ENCODE results near the gene UCP2.
A peak's percentile ranks its signal among the peaks of the same experiment; 100 is the strongest.

The UCP2 gene

GRCh38 chr11:74015919-74016684 lies 33.5 kb upstream of the UCP2 start:
- H3K27me3 Mint-ChIP-seq = no peaks in the 10 kb centered on the region
- DNase-seq (no peak), ATAC-seq (replicated peaks) (no peak)
- H3K4me1 Mint-ChIP-seq (ENCODE audit: low read depth in 2 of 2) = peaks cover 23 to 24% of the 10 kb centered on the region in 2 donors
- H3K27ac Mint-ChIP-seq = peak overlapping the region; percentile 33 to 80
- H3K9me3 Mint-ChIP-seq = no peaks in the 10 kb centered on the region
- no peak overlapping the region for H3K4me3 Mint-ChIP-seq
- peaks cover 4% of the 10 kb centered on the region for H3K36me3 Mint-ChIP-seq (ENCODE audit: insufficient read depth)

- peaks cover 4% of the 10 kb centered on the region for H3K36me3 Mint-ChIP-seq (ENCODE audit: insufficient read depth)
- no peaks in the 10 kb centered on the region for H3K9me3 Mint-ChIP-seq
- no peak overlapping the region for H3K4me3 Mint-ChIP-seq
- peaks cover 35 to 37% of the 10 kb centered on the region in 2 donors for H3K4me1 Mint-ChIP-seq (ENCODE audit: low read depth in 2 of 2)
- H3K27me3 Mint-ChIP-seq = no peaks in the 10 kb centered on the region
- peak overlapping the region; percentile 41 to 49 for H3K27ac Mint-ChIP-seq
- no peak for DNase-seq
- ATAC-seq (replicated peaks) = no peak
These were observed 32.2 kb upstream of the UCP2 start for GRCh38 chr11:74014880-74015279.

- H3K4me3 Mint-ChIP-seq = no peak overlapping the region
- H3K36me3 Mint-ChIP-seq (ENCODE audit: insufficient read depth) = peaks cover 4% of the 10 kb centered on the region
- no peaks in the 10 kb centered on the region for H3K9me3 Mint-ChIP-seq
- no peaks in the 10 kb centered on the region for H3K27me3 Mint-ChIP-seq
- H3K27ac Mint-ChIP-seq = peak overlapping the region; percentile 96 to 97
- ATAC-seq (replicated peaks) (no peak), DNase-seq (no peak)
- H3K4me1 Mint-ChIP-seq (ENCODE audit: low read depth in 2 of 2) = peaks cover 45 to 48% of the 10 kb centered on the region in 2 donors
These were observed 30.5 kb upstream of the UCP2 start for GRCh38 chr11:74013141-74013540.

- H3K36me3 Mint-ChIP-seq (ENCODE audit: insufficient read depth) = peaks cover 4% of the 10 kb centered on the region
- no peak for ATAC-seq (replicated peaks)
These were observed 29.6 kb upstream of the UCP2 start for GRCh38 chr11:74012074-74012809.

GRCh38 chr11:74011360-74012073 lies 28.9 kb upstream of the UCP2 start:
- H3K4me1 Mint-ChIP-seq (ENCODE audit: low read depth in 2 of 2) = peaks cover 51 to 54% of the 10 kb centered on the region in 2 donors
- peaks cover 4% of the 10 kb centered on the region for H3K36me3 Mint-ChIP-seq (ENCODE audit: insufficient read depth)
- peak overlapping the region; percentile 96 to 97 for H3K27ac Mint-ChIP-seq
- H3K27me3 Mint-ChIP-seq = no peaks in the 10 kb centered on the region
- H3K4me3 Mint-ChIP-seq = peak overlapping the region; percentile 57 to 66
- ATAC-seq (replicated peaks) (peak; percentile 77), DNase-seq (peak in 2 of 3 experiments; percentile 20 to 25)
- no peaks in the 10 kb centered on the region for H3K9me3 Mint-ChIP-seq

More at GRCh38 chr11:74012074-74012809, 29.6 kb upstream of the UCP2 start:
- H3K27ac Mint-ChIP-seq = peak overlapping the region; percentile 96 to 97
- DNase-seq = no peak
- no peaks in the 10 kb centered on the region for H3K27me3 Mint-ChIP-seq
- peaks cover 48 to 50% of the 10 kb centered on the region in 2 donors for H3K4me1 Mint-ChIP-seq (ENCODE audit: low read depth in 2 of 2)
- H3K4me3 Mint-ChIP-seq = peak overlapping the region; percentile 57 to 66
- H3K9me3 Mint-ChIP-seq = no peaks in the 10 kb centered on the region

- Mint-ChIP-seq H3K4me3 (peak overlapping the region; percentile 57 to 66), H3K4me1 (ENCODE audit: low read depth in 2 of 2) (peaks cover 54 to 60% of the 10 kb centered on the region in 2 donors), H3K9me3 (no peaks in the 10 kb centered on the region), H3K27me3 (no peaks in the 10 kb centered on the region), H3K27ac (peak overlapping the region; percentile 96 to 97), H3K36me3 (ENCODE audit: insufficient read depth) (peaks cover 4% of the 10 kb centered on the region)
- no peak for ATAC-seq (replicated peaks)
- DNase-seq = no peak
These were observed 28.0 kb upstream of the UCP2 start for GRCh38 chr11:74010306-74011300.

- no peaks in the 10 kb centered on the region for H3K27me3 Mint-ChIP-seq
- H3K36me3 Mint-ChIP-seq (ENCODE audit: insufficient read depth) = peaks cover 8% of the 10 kb centered on the region
- no peaks in the 10 kb centered on the region for H3K9me3 Mint-ChIP-seq
- H3K27ac Mint-ChIP-seq = peak overlapping the region; percentile 96 to 97
- DNase-seq = no peak
- H3K4me1 Mint-ChIP-seq (ENCODE audit: low read depth in 2 of 2) = peaks cover 57 to 65% of the 10 kb centered on the region in 2 donors
- H3K4me3 Mint-ChIP-seq = peak overlapping the region in 1 of 2 donors; percentile 57
- no peak for ATAC-seq (replicated peaks)
These were observed 27.1 kb upstream of the UCP2 start for GRCh38 chr11:74009675-74010305.

GRCh38 chr11:74009230-74009547 lies 26.5 kb upstream of the UCP2 start:
- Mint-ChIP-seq H3K4me3 (peak overlapping the region in 1 of 2 donors; percentile 48), H3K36me3 (ENCODE audit: insufficient read depth) (peaks cover 8% of the 10 kb centered on the region), H3K27me3 (no peaks in the 10 kb centered on the region), H3K27ac (peak overlapping the region; percentile 92 to 96), H3K4me1 (ENCODE audit: low read depth in 2 of 2) (peaks cover 57 to 66% of the 10 kb centered on the region in 2 donors), H3K9me3 (no peaks in the 10 kb centered on the region)
- DNase-seq (no peak), ATAC-seq (replicated peaks) (no peak)

GRCh38 chr11:74008373-74009229 lies 26.0 kb upstream of the UCP2 start, which contains the start of gene UCP3:
Gene UCP3 (minus strand): TSS chr11:74009085. CDS start chr11:74007042, 2,043 bp downstream.
- no peak for ATAC-seq (replicated peaks)
- no peaks in the 10 kb centered on the region for H3K27me3 Mint-ChIP-seq

GRCh38 chr11:74007691-74008372 lies 25.2 kb upstream of the UCP2 start:
- peaks cover 57 to 75% of the 10 kb centered on the region in 2 donors for H3K4me1 Mint-ChIP-seq (ENCODE audit: low read depth in 2 of 2)
- H3K27ac Mint-ChIP-seq = peak overlapping the region; percentile 92 to 96
- ATAC-seq (replicated peaks) = no peak
- no peaks in the 10 kb centered on the region for H3K9me3 Mint-ChIP-seq
- H3K4me3 Mint-ChIP-seq = peak overlapping the region in 1 of 2 donors; percentile 12
- H3K36me3 Mint-ChIP-seq (ENCODE audit: insufficient read depth) = peaks cover 8% of the 10 kb centered on the region
- H3K27me3 Mint-ChIP-seq = no peaks in the 10 kb centered on the region
- no peak for DNase-seq

More at GRCh38 chr11:74008373-74009229, 26.0 kb upstream of the UCP2 start, which contains the start of gene UCP3:
- Mint-ChIP-seq H3K27ac (peak within 1 kb of the TSS; percentile 96 to 97), H3K9me3 (no peaks in the 10 kb centered on the region), H3K4me1 (ENCODE audit: low read depth in 2 of 2) (peaks cover 57 to 70% of the 10 kb centered on the region in 2 donors), H3K36me3 (ENCODE audit: insufficient read depth) (peaks cover 8% of the 10 kb centered on the region), H3K4me3 (peak within 1 kb of the TSS; percentile 48 to 57)
- DNase-seq = no peak

GRCh38 chr11:74006743-74007304 lies 24.2 kb upstream of the UCP2 start:
- ATAC-seq (replicated peaks) (no peak), DNase-seq (no peak)
- Mint-ChIP-seq H3K27ac (peak overlapping the region; percentile 92 to 96), H3K4me1 (ENCODE audit: low read depth in 2 of 2) (peaks cover 53 to 79% of the 10 kb centered on the region in 2 donors), H3K36me3 (ENCODE audit: insufficient read depth) (peaks cover 6% of the 10 kb centered on the region), H3K9me3 (no peaks in the 10 kb centered on the region), H3K4me3 (no peak overlapping the region), H3K27me3 (no peaks in the 10 kb centered on the region)
